ENCODE measurements around the gene SERINC1. TPM values are rescaled to one million over a fixed set of nuclear protein-coding genes. Genes with fewer than 3 reads are reported as not detected.

Gene SERINC1
- polyA plus RNA-seq, 1 donor from 2014 or later, result 879 TPM

- H3K4me2 ChIP-seq (ENCODE audit: low read length), result no peak overlapping the region
These were observed 22.5 kb downstream of the SERINC1 start for GRCh38 chr6:122449069-122449468.

GRCh38 chr6:122445274-122445673, 26.3 kb downstream of the SERINC1 start:
- no peaks in the 10 kb centered on the region for H4K20me1 ChIP-seq (ENCODE audit: insufficient read depth)
- H3K9me2 ChIP-seq (ENCODE audit: insufficient read depth, low read length), result no peaks in the 10 kb centered on the region
- no peak overlapping the region for H3K9ac ChIP-seq (ENCODE audit: low read length)
- H3K9me3 ChIP-seq (ENCODE audit: low read length), result no peaks in the 10 kb centered on the region
- peaks cover 5% of the 10 kb centered on the region for H3K79me2 ChIP-seq (replicated peaks; ENCODE audit: insufficient read depth, low read length)
- no peaks in the 10 kb centered on the region for H3F3A ChIP-seq (ENCODE audit: insufficient read depth, low read length, poor library complexity, severe bottlenecking)
- H3K27ac ChIP-seq (ENCODE audit: low read length), result no peak overlapping the region
- no peak overlapping the region for H3K4me3 ChIP-seq (ENCODE audit: low read length)
- H3K36me3 ChIP-seq (ENCODE audit: insufficient read depth, low read length), result peaks cover 18% of the 10 kb centered on the region
- H3K27me3 ChIP-seq (ENCODE audit: insufficient read depth, low read depth, low read length), result no peaks in the 10 kb centered on the region
- no peak overlapping the region for H3K4me2 ChIP-seq (ENCODE audit: low read length)
- no peak overlapping the region for H2AFZ ChIP-seq (ENCODE audit: low read depth, low read length)
- TF ChIP-seq SMC3 (conservative IDR thresholded peaks at IDR 0.05; ENCODE audit: poor library complexity) (no peak), RAD21 (conservative IDR thresholded peaks at IDR 0.05) (no peak), EZH2 (IDR thresholded peaks at IDR 0.05; ENCODE audit: borderline replicate concordance, insufficient read depth, low read length, poor library complexity, severe bottlenecking) (no peak), TAF1 (IDR thresholded peaks at IDR 0.05; ENCODE audit: low read depth) (no peak), EP300 (conservative IDR thresholded peaks at IDR 0.05; ENCODE audit: poor library complexity, severe bottlenecking) (no peak), POLR2AphosphoS5 (IDR thresholded peaks at IDR 0.05) (no peak), MXI1 (conservative IDR thresholded peaks at IDR 0.05; ENCODE audit: poor library complexity, severe bottlenecking) (no peak), CTCF (IDR thresholded peaks at IDR 0.05; ENCODE audit: poor library complexity, severe bottlenecking) (no peak)

More at GRCh38 chr6:122449069-122449468, 22.5 kb downstream of the SERINC1 start:
- H2AFZ ChIP-seq (ENCODE audit: low read depth, low read length), result no peak overlapping the region
- TF ChIP-seq EP300 (conservative IDR thresholded peaks at IDR 0.05; ENCODE audit: poor library complexity, severe bottlenecking) (no peak), TAF1 (IDR thresholded peaks at IDR 0.05; ENCODE audit: low read depth) (no peak), POLR2AphosphoS5 (IDR thresholded peaks at IDR 0.05) (no peak), CTCF (IDR thresholded peaks at IDR 0.05; ENCODE audit: poor library complexity, severe bottlenecking) (no peak), MXI1 (conservative IDR thresholded peaks at IDR 0.05; ENCODE audit: poor library complexity, severe bottlenecking) (no peak), SMC3 (conservative IDR thresholded peaks at IDR 0.05; ENCODE audit: poor library complexity) (no peak), EZH2 (IDR thresholded peaks at IDR 0.05; ENCODE audit: borderline replicate concordance, insufficient read depth, low read length, poor library complexity, severe bottlenecking) (no peak), RAD21 (conservative IDR thresholded peaks at IDR 0.05) (no peak), REST (IDR thresholded peaks at IDR 0.05; ENCODE audit: borderline replicate concordance) (no peak)
- no peaks in the 10 kb centered on the region for H3K9me2 ChIP-seq (ENCODE audit: insufficient read depth, low read length)
- H3K4me3 ChIP-seq (ENCODE audit: low read length), result no peak overlapping the region
- no peaks in the 10 kb centered on the region for H3F3A ChIP-seq (ENCODE audit: insufficient read depth, low read length, poor library complexity, severe bottlenecking)
- H3K9ac ChIP-seq (ENCODE audit: low read length), result no peak overlapping the region
- H3K27me3 ChIP-seq (ENCODE audit: insufficient read depth, low read depth, low read length), result no peaks in the 10 kb centered on the region
- H3K9me3 ChIP-seq (ENCODE audit: low read length), result no peaks in the 10 kb centered on the region
- H3K36me3 ChIP-seq (ENCODE audit: insufficient read depth, low read length), result peaks cover 19% of the 10 kb centered on the region
- no peaks in the 10 kb centered on the region for H4K20me1 ChIP-seq (ENCODE audit: insufficient read depth)
- H3K79me2 ChIP-seq (replicated peaks; ENCODE audit: insufficient read depth, low read length), result peaks cover 5% of the 10 kb centered on the region
- H3K27ac ChIP-seq (ENCODE audit: low read length), result no peak overlapping the region

All from neural cell (in vitro differentiated cells).